Keratinocyte (primary cell): ENCODE results near the gene KLHL3.

ENCODE experiments used
- CTCF ChIP-seq, 3 experiments: IDR thresholded peaks in 1 of 3; conservative IDR thresholded peaks in 1 of 3; optimal IDR thresholded peaks in 1 of 3; 2 replicates in 2 of 3; 3 replicates in 1 of 3; pipeline versions ENCODE3 to v1.5.1; 2011; ENCODE audit warnings: low read length in 3 of 3, mild to moderate bottlenecking in 3 of 3, moderate library complexity in 2 of 3, control low read depth in 1 of 3, inconsistent platforms in 1 of 3; ENCODE audit not compliant: insufficient read depth in 2 of 3; ENCODE audit errors: extremely low read depth in 1 of 3
- EZH2 ChIP-seq: IDR thresholded peaks from one replicate; pipeline ENCODE4 v1.6.1; 2012; ENCODE audit warnings: inconsistent platforms, mild to moderate bottlenecking, low read length, moderate library complexity

- TF ChIP-seq EZH2 (no peak), CTCF (optimal IDR thresholded peaks at IDR 0.05 in 1 of 3, IDR thresholded peaks at IDR 0.05 in 1 of 3, conservative IDR thresholded peaks at IDR 0.05 in 1 of 3; ENCODE audit: extremely low read depth in 1 of 3, insufficient read depth in 2 of 3, low read length in 3 of 3) (no peak)
Measured at GRCh38 chr5:137718611-137719010, 17.3 kb downstream of the KLHL3 start.
